ENCODE measurements around the gene IPO9.

DNA sequence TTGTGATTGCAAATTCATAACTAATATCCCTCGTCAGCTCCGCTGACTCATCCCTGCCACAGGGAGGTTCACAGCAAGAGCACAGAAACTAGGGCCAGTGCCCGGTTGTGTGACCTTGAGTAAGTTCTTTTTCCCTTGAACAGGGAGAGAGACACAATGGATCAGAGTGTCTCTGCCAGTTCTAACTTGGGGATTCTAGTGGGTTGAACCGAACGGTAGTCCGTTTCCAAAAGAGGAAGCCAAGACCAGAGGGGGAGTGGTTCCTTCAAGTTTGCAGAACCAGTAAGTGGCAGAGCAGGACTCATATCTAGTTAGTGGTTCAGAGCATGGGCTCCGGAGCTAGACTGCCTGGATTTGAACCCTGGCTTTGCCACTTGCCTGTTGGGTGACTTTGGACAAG is 54.8 kb downstream of the IPO9 start:
- TF ChIP-seq, protein P1, sequence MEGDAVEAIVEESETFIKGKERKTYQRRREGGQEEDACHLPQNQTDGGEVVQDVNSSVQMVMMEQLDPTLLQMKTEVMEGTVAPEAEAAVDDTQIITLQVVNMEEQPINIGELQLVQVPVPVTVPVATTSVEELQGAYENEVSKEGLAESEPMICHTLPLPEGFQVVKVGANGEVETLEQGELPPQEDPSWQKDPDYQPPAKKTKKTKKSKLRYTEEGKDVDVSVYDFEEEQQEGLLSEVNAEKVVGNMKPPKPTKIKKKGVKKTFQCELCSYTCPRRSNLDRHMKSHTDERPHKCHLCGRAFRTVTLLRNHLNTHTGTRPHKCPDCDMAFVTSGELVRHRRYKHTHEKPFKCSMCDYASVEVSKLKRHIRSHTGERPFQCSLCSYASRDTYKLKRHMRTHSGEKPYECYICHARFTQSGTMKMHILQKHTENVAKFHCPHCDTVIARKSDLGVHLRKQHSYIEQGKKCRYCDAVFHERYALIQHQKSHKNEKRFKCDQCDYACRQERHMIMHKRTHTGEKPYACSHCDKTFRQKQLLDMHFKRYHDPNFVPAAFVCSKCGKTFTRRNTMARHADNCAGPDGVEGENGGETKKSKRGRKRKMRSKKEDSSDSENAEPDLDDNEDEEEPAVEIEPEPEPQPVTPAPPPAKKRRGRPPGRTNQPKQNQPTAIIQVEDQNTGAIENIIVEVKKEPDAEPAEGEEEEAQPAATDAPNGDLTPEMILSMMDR (IDR thresholded peaks at IDR 0.05) = no peak
- TF ChIP-seq POLR2A (IDR thresholded peaks at IDR 0.05) = no peak
